ENCODE data around the gene IFT25. TPM values are rescaled to one million over a fixed set of nuclear protein-coding genes. Genes with fewer than 3 reads are reported as not detected.

IFT25 gene
- polyA plus RNA-seq, 2 donors: 18.9 to 23.7 TPM

DNA sequence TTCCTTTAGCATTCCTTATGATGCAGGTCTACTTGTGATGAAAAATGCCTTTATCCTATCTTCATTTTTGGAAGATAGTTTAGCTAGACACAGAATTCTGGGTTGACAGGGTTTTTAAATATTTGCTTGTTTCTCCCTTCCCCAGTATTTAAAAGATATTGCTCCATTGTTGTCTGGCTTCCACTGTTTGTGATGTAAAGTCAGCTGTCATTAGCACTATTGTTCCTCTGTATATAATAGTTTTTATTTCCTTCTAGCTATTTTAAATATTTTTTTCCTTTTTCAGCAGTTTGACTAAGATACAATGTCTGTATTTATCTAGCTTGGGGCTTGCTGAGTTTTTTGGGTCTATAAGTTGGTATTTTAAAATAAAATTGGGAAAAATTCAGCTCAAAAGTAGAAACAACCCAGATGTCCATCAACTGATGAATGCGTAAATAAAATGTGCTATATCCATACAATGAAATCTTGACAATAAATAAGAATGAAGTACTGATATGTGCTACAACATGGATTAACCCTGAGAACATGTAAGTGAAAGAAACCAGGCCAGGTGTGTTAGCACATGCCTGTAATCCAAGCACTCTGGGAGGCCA is 11.2 kb downstream of the IFT25 start:
- H3K27ac ChIP-seq (ENCODE audit: low read depth in 2 of 2, low read length in 1 of 2): no peak overlapping the region
- no peaks in the 10 kb centered on the region for H3K27me3 ChIP-seq (ENCODE audit: control insufficient read depth in 1 of 2, insufficient read depth in 2 of 2, low read length in 2 of 2)
- WGBS, 2 donors: 98 to 100% methylated on average over 1 of the region's 1 CpG
- H3K4me1 ChIP-seq (ENCODE audit: control insufficient read depth in 2 of 2, insufficient read depth in 2 of 2, low read length in 1 of 2): no peaks in the 10 kb centered on the region
- H3K4me3 ChIP-seq (ENCODE audit: low read depth in 1 of 2, low read length in 2 of 2): no peak overlapping the region
- H3K36me3 ChIP-seq (ENCODE audit: control insufficient read depth in 2 of 2, insufficient read depth in 2 of 2, low read length in 1 of 2): no peaks in the 10 kb centered on the region
- H3K9me3 ChIP-seq (ENCODE audit: control insufficient read depth in 2 of 2, insufficient read depth in 1 of 2, low read depth in 1 of 2, low read length in 1 of 2): no peaks in the 10 kb centered on the region

DNA sequence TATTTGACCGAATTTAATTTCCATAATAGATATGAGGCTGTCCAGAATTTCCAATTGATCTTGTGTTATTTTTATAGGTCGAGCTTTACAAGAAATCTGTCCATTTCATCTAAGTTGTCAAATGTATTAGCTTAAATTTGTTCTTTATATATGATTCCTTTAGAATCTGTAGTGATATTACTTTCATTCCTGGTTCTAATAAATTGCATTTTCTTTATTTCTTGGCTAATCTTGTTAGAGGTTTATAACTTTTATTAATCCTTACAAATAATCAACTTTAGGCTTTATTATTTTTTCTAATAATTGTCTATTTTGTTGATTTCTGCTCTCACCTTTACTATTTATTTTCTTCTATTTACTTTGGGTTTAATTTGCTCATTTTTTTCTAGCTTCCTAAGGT is 14.0 kb downstream of the IFT25 start:
- Histone ChIP-seq H3K27ac (ENCODE audit: low read depth in 2 of 2, low read length in 1 of 2) (no peak overlapping the region), H3K4me3 (ENCODE audit: low read depth in 1 of 2, low read length in 2 of 2) (no peak overlapping the region), H3K36me3 (ENCODE audit: control insufficient read depth in 2 of 2, insufficient read depth in 2 of 2, low read length in 1 of 2) (peaks cover 0 to 5% of the 10 kb centered on the region in 2 donors), H3K27me3 (ENCODE audit: control insufficient read depth in 1 of 2, insufficient read depth in 2 of 2, low read length in 2 of 2) (no peaks in the 10 kb centered on the region), H3K9me3 (ENCODE audit: control insufficient read depth in 2 of 2, insufficient read depth in 1 of 2, low read depth in 1 of 2, low read length in 1 of 2) (no peaks in the 10 kb centered on the region), H3K4me1 (ENCODE audit: control insufficient read depth in 2 of 2, insufficient read depth in 2 of 2, low read length in 1 of 2) (no peaks in the 10 kb centered on the region)
- 97 to 98% methylated on average over 2 of the region's 2 CpGs for WGBS, 2 donors

DNA sequence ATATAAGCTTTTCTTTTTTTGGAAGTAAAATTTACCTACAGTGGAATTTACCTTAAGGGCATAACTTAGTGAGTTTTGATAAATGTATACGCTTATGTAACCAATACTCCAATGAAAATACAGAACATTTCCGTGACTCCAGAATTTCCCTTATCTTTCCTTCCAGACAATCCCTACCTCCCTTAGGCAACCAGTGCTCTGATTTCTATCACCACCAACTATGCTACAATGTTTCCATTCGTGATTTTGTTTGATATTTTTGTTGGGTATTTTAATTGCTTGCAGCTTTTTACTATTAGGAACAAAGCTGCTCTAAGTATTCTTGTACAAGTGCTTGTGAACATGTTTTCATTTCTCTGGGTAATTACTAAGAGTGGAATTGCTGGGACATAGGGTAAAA is 14.6 kb downstream of the IFT25 start:
- Histone ChIP-seq H3K4me1 (ENCODE audit: control insufficient read depth in 2 of 2, insufficient read depth in 2 of 2, low read length in 1 of 2) (no peaks in the 10 kb centered on the region), H3K27me3 (ENCODE audit: control insufficient read depth in 1 of 2, insufficient read depth in 2 of 2, low read length in 2 of 2) (no peaks in the 10 kb centered on the region), H3K9me3 (ENCODE audit: control insufficient read depth in 2 of 2, insufficient read depth in 1 of 2, low read depth in 1 of 2, low read length in 1 of 2) (no peaks in the 10 kb centered on the region), H3K27ac (ENCODE audit: low read depth in 2 of 2, low read length in 1 of 2) (no peak overlapping the region), H3K4me3 (ENCODE audit: low read depth in 1 of 2, low read length in 2 of 2) (no peak overlapping the region), H3K36me3 (ENCODE audit: control insufficient read depth in 2 of 2, insufficient read depth in 2 of 2, low read length in 1 of 2) (peaks cover 0 to 5% of the 10 kb centered on the region in 2 donors)
- WGBS, 2 donors: 86 to 87% methylated on average over 3 of the region's 3 CpGs

DNA sequence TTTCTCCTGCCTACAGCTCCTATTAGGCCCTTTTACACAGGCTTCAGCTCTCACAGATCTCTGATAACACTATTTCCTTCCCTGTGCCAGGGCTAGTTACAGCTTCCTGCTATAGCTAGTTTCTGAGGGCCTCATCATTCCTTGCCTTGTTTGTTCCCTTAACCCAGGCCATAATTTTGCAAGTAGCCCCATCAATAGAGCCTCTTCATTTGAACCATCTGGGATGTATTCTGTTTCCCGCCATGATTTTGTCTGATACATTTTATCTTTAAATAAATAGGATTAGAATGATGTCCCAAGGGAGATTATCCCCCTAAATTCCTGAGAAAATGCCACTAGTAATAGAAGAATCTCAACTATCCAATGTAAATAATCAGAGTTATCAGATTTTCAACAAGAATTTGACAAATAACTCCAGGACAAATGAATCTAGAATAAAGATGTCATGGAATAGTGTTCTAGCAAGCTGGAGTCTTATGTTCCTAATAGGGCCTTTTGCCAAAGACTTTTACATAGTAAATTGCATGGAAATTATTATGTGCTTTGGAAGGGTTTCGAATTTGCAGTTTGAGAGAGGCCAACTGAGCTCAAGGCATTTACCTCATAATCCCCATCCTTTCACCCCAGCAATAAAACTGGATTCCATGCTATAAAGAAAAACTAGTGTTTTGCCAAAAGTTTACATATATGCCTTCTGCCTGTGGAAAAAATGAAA is 16.1 kb downstream of the IFT25 start:
- peaks cover 0 to 5% of the 10 kb centered on the region in 2 donors for H3K36me3 ChIP-seq (ENCODE audit: control insufficient read depth in 2 of 2, insufficient read depth in 2 of 2, low read length in 1 of 2)
- no peaks in the 10 kb centered on the region for H3K27me3 ChIP-seq (ENCODE audit: control insufficient read depth in 1 of 2, insufficient read depth in 2 of 2, low read length in 2 of 2)
- H3K4me3 ChIP-seq (ENCODE audit: low read depth in 1 of 2, low read length in 2 of 2): no peak overlapping the region
- 76% methylated on average over 2 of the region's 2 CpGs for WGBS, 2 donors
- no peak overlapping the region for H3K27ac ChIP-seq (ENCODE audit: low read depth in 2 of 2, low read length in 1 of 2)
- H3K4me1 ChIP-seq (ENCODE audit: control insufficient read depth in 2 of 2, insufficient read depth in 2 of 2, low read length in 1 of 2): no peaks in the 10 kb centered on the region
- H3K9me3 ChIP-seq (ENCODE audit: control insufficient read depth in 2 of 2, insufficient read depth in 1 of 2, low read depth in 1 of 2, low read length in 1 of 2): no peaks in the 10 kb centered on the region

DNA sequence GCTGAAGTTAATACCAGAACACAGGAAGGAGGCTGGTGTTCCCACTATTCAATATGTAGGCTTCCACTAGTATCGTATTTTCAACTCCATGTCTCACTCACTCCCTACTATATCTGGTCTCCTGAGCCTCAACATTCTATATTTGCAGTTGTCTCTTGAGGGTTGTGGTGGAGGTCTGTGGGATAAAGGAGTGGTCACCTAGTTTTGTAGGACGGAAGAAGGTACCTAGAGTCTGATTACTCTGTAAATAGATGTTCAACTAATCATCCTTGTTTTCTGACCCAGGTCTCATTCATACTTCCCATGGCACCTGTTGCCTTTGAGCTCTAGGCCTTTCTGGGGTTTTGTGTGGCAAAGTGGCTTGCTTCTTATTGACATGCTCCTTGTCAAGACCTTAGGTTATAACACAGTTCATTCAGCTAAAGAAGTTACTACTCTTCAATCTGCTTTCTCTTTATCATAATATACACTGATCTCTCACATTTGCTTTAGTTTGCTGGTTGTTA is 18.1 kb downstream of the IFT25 start:
- Histone ChIP-seq H3K36me3 (ENCODE audit: control insufficient read depth in 2 of 2, insufficient read depth in 2 of 2, low read length in 1 of 2) (peaks cover 0 to 7% of the 10 kb centered on the region in 2 donors), H3K27ac (ENCODE audit: low read depth in 2 of 2, low read length in 1 of 2) (no peak overlapping the region), H3K4me1 (ENCODE audit: control insufficient read depth in 2 of 2, insufficient read depth in 2 of 2, low read length in 1 of 2) (no peaks in the 10 kb centered on the region), H3K27me3 (ENCODE audit: control insufficient read depth in 1 of 2, insufficient read depth in 2 of 2, low read length in 2 of 2) (no peaks in the 10 kb centered on the region), H3K9me3 (ENCODE audit: control insufficient read depth in 2 of 2, insufficient read depth in 1 of 2, low read depth in 1 of 2, low read length in 1 of 2) (no peaks in the 10 kb centered on the region), H3K4me3 (ENCODE audit: low read depth in 1 of 2, low read length in 2 of 2) (no peak overlapping the region)
- 95 to 97% methylated on average over 2 of the region's 2 CpGs for WGBS, 2 donors

DNA sequence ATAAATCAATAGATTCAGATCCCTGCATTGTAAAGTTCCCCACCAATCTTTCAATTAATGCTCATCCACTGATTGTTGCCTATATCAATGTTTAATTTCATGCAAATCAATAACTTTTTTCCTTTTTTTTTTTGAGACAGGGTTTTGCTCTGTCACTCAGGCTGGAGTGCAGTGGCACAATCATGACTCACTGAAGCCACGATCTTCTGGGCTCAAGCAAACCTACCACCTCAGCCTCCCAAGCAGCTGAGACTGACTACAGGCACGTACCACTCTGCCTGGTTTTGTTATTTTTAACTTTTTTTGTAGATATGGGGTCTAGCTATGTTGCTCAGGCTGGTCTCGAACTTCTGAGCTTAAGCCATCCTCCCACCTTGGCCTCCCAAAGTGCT is 25.8 kb downstream of the IFT25 start:
- Histone ChIP-seq H3K27ac (ENCODE audit: low read depth in 2 of 2, low read length in 1 of 2) (no peak overlapping the region), H3K36me3 (ENCODE audit: control insufficient read depth in 2 of 2, insufficient read depth in 2 of 2, low read length in 1 of 2) (peaks cover 0 to 4% of the 10 kb centered on the region in 2 donors), H3K4me1 (ENCODE audit: control insufficient read depth in 2 of 2, insufficient read depth in 2 of 2, low read length in 1 of 2) (no peaks in the 10 kb centered on the region), H3K4me3 (ENCODE audit: low read depth in 1 of 2, low read length in 2 of 2) (no peak overlapping the region), H3K27me3 (ENCODE audit: control insufficient read depth in 1 of 2, insufficient read depth in 2 of 2, low read length in 2 of 2) (no peaks in the 10 kb centered on the region), H3K9me3 (ENCODE audit: control insufficient read depth in 2 of 2, insufficient read depth in 1 of 2, low read depth in 1 of 2, low read length in 1 of 2) (no peaks in the 10 kb centered on the region)
- 79 to 83% methylated on average over 3 of the region's 3 CpGs for WGBS, 2 donors

DNA sequence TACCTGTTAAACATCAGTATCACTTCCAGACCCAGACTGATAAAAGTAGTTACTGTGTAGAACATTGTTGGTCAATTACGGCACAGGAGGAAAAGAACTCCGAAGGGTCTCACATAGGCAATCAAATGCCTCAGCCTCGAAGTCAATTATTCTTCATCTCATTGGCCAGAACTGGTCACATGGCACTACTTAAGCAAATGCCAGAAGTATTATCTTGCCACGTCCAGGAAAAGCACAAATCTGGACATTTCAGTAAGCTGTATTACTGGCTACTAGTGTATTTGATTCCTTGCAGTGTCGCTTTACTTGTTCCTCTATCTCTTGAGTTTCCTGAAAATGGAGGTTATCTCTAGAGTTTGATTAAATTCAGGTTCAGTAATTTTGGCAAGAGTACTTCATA is 27.2 kb downstream of the IFT25 start:
- no peak overlapping the region for H3K4me3 ChIP-seq (ENCODE audit: low read depth in 1 of 2, low read length in 2 of 2)
- no peaks in the 10 kb centered on the region for H3K4me1 ChIP-seq (ENCODE audit: control insufficient read depth in 2 of 2, insufficient read depth in 2 of 2, low read length in 1 of 2)
- H3K36me3 ChIP-seq (ENCODE audit: control insufficient read depth in 2 of 2, insufficient read depth in 2 of 2, low read length in 1 of 2): peaks cover 0 to 4% of the 10 kb centered on the region in 2 donors
- no peaks in the 10 kb centered on the region for H3K9me3 ChIP-seq (ENCODE audit: control insufficient read depth in 2 of 2, insufficient read depth in 1 of 2, low read depth in 1 of 2, low read length in 1 of 2)
- H3K27me3 ChIP-seq (ENCODE audit: control insufficient read depth in 1 of 2, insufficient read depth in 2 of 2, low read length in 2 of 2): no peaks in the 10 kb centered on the region
- WGBS, 2 donors: 84 to 91% methylated on average over 5 of the region's 5 CpGs
- no peak overlapping the region for H3K27ac ChIP-seq (ENCODE audit: low read depth in 2 of 2, low read length in 1 of 2)

DNA sequence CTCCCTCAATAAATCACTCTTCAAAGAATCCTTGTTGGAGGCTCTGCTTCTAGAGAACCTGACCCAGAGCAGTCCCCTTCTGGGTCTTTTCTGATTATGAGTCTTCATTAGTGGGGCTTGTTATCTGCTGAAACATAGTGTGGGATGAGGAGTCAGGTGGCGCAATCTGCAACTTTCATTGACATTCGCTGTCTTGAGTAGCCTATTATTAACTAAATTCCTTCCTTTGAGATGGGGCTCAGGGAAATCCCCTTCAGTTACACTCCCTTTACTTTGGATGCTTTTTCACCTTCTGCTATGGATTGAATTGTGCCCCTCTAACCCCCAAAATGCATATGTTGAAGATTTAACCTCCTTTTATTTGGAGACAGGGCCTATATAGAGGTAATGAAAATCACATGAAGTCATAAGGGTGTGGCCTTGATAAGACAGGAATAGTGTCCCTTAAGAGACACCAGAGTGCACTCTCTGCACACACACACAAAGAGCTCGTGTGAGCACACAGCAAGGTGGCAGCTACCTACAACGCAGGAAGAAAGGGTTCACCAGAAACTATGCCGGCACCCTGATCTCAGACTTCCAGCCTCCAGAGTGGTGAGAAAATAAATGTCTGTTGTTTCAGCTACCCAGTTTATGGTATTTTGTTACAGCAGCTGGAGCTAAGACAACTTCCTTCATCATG is 32.0 kb downstream of the IFT25 start:
- Histone ChIP-seq H3K27me3 (ENCODE audit: control insufficient read depth in 1 of 2, insufficient read depth in 2 of 2, low read length in 2 of 2) (no peaks in the 10 kb centered on the region), H3K4me3 (ENCODE audit: low read depth in 1 of 2, low read length in 2 of 2) (no peak overlapping the region), H3K9me3 (ENCODE audit: control insufficient read depth in 2 of 2, insufficient read depth in 1 of 2, low read depth in 1 of 2, low read length in 1 of 2) (no peaks in the 10 kb centered on the region), H3K27ac (ENCODE audit: low read depth in 2 of 2, low read length in 1 of 2) (no peak overlapping the region), H3K4me1 (ENCODE audit: control insufficient read depth in 2 of 2, insufficient read depth in 2 of 2, low read length in 1 of 2) (no peaks in the 10 kb centered on the region), H3K36me3 (ENCODE audit: control insufficient read depth in 2 of 2, insufficient read depth in 2 of 2, low read length in 1 of 2) (peaks cover 0 to 2% of the 10 kb centered on the region in 2 donors)
- WGBS, 2 donors: 86 to 89% methylated on average over 5 of the region's 5 CpGs

DNA sequence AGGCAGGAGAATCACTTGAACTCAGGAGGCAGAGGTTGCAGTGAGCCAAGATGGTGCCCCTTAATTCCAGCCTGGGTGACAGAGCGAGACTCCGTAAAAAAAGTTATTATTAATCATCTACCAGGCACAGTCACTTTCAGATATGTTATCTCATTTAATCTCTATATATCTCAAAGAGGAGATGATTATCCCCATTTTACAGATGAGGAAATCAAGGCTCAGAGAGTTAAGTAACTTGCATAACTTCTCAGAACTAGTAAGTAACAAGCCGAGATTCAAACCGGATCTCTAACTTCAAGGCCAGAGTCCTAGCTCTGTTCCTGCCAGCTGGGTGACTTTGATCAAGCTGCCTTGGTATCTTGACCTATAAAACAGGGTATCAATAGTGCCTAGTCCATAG is 34.1 kb downstream of the IFT25 start:
- Histone ChIP-seq H3K27ac (ENCODE audit: low read depth in 2 of 2, low read length in 1 of 2) (no peak overlapping the region), H3K9me3 (ENCODE audit: control insufficient read depth in 2 of 2, insufficient read depth in 1 of 2, low read depth in 1 of 2, low read length in 1 of 2) (no peaks in the 10 kb centered on the region), H3K4me1 (ENCODE audit: control insufficient read depth in 2 of 2, insufficient read depth in 2 of 2, low read length in 1 of 2) (no peaks in the 10 kb centered on the region), H3K4me3 (ENCODE audit: low read depth in 1 of 2, low read length in 2 of 2) (no peak overlapping the region), H3K27me3 (ENCODE audit: control insufficient read depth in 1 of 2, insufficient read depth in 2 of 2, low read length in 2 of 2) (no peaks in the 10 kb centered on the region), H3K36me3 (ENCODE audit: control insufficient read depth in 2 of 2, insufficient read depth in 2 of 2, low read length in 1 of 2) (peaks cover 0 to 4% of the 10 kb centered on the region in 2 donors)
- WGBS, 2 donors: 90 to 98% methylated on average over 4 of the region's 4 CpGs
